GM12801 (cell line): ENCODE results near the gene RBFOX1.

Experiments used
- CTCF ChIP-seq: IDR thresholded peaks from one replicate; pipeline ENCODE4 v1.5.1; 2011; ENCODE audit warnings: control low read depth; ENCODE audit not compliant: insufficient read length; ENCODE audit errors: extremely low read depth

Gene RBFOX1

GRCh38 chr16:7547736-7548135, 215.1 kb downstream of the RBFOX1 start:
- no peak for TF ChIP-seq CTCF

- TF ChIP-seq CTCF = no peak
Observed at GRCh38 chr16:7548796-7549318, 216.2 kb downstream of the RBFOX1 start.

- TF ChIP-seq CTCF = no peak
Observed at GRCh38 chr16:7550096-7550495, 217.5 kb downstream of the RBFOX1 start.

- no peak for TF ChIP-seq CTCF
Observed at GRCh38 chr16:7555459-7555858, 222.8 kb downstream of the RBFOX1 start.

- TF ChIP-seq CTCF = no peak
Observed at GRCh38 chr16:7561908-7562405, 229.3 kb downstream of the RBFOX1 start.

- no peak for TF ChIP-seq CTCF
Observed at GRCh38 chr16:7566360-7566759, 233.7 kb downstream of the RBFOX1 start.

GRCh38 chr16:7571366-7571765, 238.7 kb downstream of the RBFOX1 start:
- no peak for TF ChIP-seq CTCF
